Stimulated activated CD8-positive, alpha-beta memory T cell treated with anti-CD3 and anti-CD28 coated beads, Interleukin-2, amount 100 ng/mL, for 1 hour (primary cell): ENCODE results near the gene MYO18B.

Experiments
- DNase-seq, 2 donors: peaks; one replicate each; pipeline ENCODE4 v3.0.0-alpha.2; 2020; ENCODE audit warnings: low read depth in 2 of 2

MYO18B gene

GRCh38 chr22:25824828-25825423, 82.9 kb downstream of the MYO18B start:
- DNase-seq = no peak

GRCh38 chr22:25827415-25827814, 85.4 kb downstream of the MYO18B start:
- DNase-seq = no peak

- no peak for DNase-seq
Measured at GRCh38 chr22:25828422-25828821, 86.4 kb downstream of the MYO18B start.

- DNase-seq = no peak
Measured at GRCh38 chr22:25829237-25829636, 87.2 kb downstream of the MYO18B start.

- DNase-seq = no peak
Measured at GRCh38 chr22:25829808-25830777, 88.1 kb downstream of the MYO18B start.

- DNase-seq = no peak
Measured at GRCh38 chr22:25833091-25833490, 91.1 kb downstream of the MYO18B start.

GRCh38 chr22:25833676-25834075, 91.7 kb downstream of the MYO18B start:
- no peak for DNase-seq

GRCh38 chr22:25834490-25834889, 92.5 kb downstream of the MYO18B start:
- DNase-seq = no peak

GRCh38 chr22:25835348-25835747, 93.4 kb downstream of the MYO18B start:
- DNase-seq = no peak

GRCh38 chr22:25837288-25837900, 95.4 kb downstream of the MYO18B start:
- DNase-seq = no peak

- no peak for DNase-seq
Measured at GRCh38 chr22:25838960-25839741, 97.2 kb downstream of the MYO18B start.

- no peak for DNase-seq
Measured at GRCh38 chr22:25839755-25840154, 97.8 kb downstream of the MYO18B start.

- DNase-seq = no peak
Measured at GRCh38 chr22:25840167-25840566, 98.2 kb downstream of the MYO18B start.

- DNase-seq = no peak
Measured at GRCh38 chr22:25840891-25841290, 98.9 kb downstream of the MYO18B start.

- DNase-seq = no peak
Measured at GRCh38 chr22:25841775-25842174, 99.8 kb downstream of the MYO18B start.

- DNase-seq = no peak
Measured at GRCh38 chr22:25843660-25844405, 101.8 kb downstream of the MYO18B start.

GRCh38 chr22:25844601-25845000, 102.6 kb downstream of the MYO18B start:
- DNase-seq = no peak

GRCh38 chr22:25845985-25846745, 104.2 kb downstream of the MYO18B start:
- DNase-seq = no peak

- DNase-seq = no peak
Measured at GRCh38 chr22:25847451-25847850, 105.5 kb downstream of the MYO18B start.

- DNase-seq = no peak
Measured at GRCh38 chr22:25848954-25849353, 107.0 kb downstream of the MYO18B start.
